Activated CD4-positive, CD25-positive, alpha-beta regulatory T cell treated with anti-CD3 and anti-CD28 coated beads, Interleukin-2, amount 50 U/mL, for 72 hours (primary cell): ENCODE results near the gene TBX1.

Source experiments
- DNase-seq: peaks from one replicate; pipeline ENCODE4 v3.0.0; 2021

TBX1 gene

DNA sequence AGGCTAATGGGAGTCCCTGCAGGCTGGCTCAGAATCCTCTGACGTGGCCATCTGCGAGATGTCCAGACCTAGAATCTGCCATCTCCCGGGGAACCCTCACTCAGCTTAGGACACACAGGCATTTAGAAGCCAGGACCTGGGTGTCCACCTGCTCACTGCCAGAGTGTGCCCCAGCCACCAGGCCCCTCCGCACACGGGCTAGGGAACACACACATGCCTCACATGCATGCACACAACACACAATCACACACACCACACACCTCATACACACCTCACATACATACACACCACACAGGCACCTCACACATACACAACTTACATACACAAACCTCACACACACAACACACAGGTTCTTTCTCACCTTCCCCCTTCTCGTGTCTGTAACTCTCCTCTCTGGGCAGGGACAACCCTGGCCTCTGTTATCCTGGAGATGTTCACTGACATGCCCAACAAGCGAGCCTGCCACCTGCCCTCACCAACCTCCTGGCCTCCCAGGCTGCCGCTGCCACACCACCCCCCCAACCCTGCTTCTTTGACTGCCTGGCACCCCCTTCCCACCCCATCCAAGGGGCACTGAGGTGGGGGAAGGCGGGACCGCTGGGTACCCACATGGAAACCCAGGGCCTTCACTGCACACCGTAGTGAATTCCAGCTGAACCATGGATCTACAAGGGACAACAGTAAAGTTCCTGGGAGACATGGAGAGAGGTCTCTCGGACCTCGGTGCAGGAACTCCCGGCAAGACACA, 56.0 kb downstream of the TBX1 start:
- no peak for DNase-seq
